Amygdala (tissue), 56 donors: ENCODE measurements around the gene STAT4.
A peak's percentile ranks its signal among the peaks of the same experiment; 100 is the strongest.

Experiments used
- DNase-seq, 56 donors: peaks; one replicate each; lab custom pipeline; 2025; lab: John Stamatoyannopoulos, UW

The STAT4 gene

GRCh38 chr2:191049728-191050639 lies 100.8 kb downstream of the STAT4 start:
- DNase-seq = no peak

DNA sequence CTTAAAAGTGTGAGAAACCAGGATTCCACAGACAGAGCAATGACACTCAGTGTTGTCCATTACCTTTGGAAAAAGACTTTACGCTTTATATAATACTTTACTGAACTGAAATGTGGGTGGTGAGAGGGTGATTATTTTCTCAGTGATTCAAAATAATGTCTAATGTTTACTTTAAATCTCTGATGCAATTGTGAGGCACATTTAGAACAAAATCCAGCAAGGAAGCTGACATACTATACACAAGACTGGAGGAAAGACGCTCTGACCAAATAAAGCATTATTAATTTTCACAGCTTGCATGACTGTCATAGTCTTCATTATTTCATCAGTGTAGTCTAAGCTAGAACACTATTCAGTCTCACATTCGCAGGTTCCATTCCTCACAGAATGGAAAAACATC lies 102.7 kb downstream of the STAT4 start:
- DNase-seq = no peak

- no peak for DNase-seq
Measured at GRCh38 chr2:191045141-191045540, 105.7 kb downstream of the STAT4 start.

DNA sequence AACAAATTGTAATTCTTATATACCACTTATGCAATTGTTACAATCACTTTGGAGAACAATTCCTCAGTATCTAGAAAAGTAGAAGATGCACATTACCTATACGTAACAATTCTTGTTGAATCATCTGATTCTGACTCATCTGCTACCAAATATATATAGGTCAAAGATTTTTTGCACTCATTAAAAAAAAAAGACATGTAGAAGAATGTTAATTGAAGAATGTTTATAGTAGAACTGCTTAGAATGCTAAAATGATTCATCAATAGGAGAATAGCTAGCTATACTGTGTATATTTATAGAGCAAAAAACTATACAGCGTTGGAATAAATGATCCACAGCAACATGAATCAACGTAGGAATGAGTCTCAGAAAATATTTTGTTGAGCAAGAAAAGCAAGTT lies 107.4 kb downstream of the STAT4 start:
- no peak for DNase-seq

DNA sequence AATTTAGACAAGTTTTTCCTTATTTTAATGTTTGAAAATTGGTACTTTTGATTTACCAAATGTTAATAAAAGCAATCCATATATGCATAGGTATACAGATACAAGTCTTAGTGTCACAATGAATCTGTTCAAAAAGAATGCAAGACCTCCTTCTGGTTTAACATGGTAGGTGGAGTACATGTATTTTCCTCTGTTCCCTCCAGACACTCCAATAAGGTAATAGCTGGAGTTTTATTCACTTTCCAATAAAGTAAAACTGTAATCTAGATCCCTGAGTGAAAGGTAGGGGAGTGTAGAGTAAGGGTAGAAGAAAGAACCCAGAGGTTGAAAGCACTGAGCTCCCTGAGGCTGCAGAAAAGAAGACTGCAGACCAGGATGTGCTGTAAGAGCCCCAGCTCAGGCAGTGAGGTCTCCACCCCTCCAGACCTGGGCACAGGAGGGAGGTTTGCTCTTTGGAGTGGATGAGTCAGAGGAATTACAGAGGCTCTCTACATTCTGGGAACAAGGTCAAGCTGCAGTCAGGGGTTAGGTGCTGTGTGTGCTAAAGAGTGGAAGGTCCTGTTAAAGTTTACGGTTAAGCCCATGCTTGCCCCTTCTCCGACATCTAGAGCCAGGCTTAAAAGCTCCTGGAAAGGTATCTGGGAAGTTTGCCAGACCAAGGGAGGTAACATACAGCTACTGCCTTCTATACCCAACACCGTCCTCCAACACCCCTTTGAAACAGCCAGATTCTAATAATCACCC lies 109.2 kb downstream of the STAT4 start:
- no peak for DNase-seq

DNA sequence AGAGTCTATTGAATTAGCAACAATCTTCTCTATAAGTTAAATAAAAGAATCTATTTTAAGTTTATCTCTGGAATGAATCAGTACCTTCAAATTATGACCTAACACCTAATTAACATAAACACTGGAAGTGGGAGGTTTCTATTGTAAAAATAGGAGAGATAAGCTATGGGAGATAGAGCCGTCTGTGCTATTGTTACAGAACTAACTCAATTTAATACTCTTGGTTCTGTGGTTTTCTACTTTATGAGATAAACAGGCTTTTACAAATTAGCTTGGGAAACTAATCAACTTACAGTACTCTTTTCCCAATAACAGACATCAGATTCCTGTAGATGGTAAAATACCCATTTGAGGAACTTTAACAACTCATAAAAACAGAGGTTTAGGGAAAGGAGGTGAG lies 111.2 kb downstream of the STAT4 start:
- DNase-seq = no peak

- no peak for DNase-seq
Measured at GRCh38 chr2:191038741-191039140, 112.1 kb downstream of the STAT4 start.

GRCh38 chr2:191038241-191038725 lies 112.5 kb downstream of the STAT4 start:
- DNase-seq = peak in 1 of 56 donors; percentile 41

GRCh38 chr2:191037351-191037750 lies 113.4 kb downstream of the STAT4 start:
- no peak for DNase-seq

DNA sequence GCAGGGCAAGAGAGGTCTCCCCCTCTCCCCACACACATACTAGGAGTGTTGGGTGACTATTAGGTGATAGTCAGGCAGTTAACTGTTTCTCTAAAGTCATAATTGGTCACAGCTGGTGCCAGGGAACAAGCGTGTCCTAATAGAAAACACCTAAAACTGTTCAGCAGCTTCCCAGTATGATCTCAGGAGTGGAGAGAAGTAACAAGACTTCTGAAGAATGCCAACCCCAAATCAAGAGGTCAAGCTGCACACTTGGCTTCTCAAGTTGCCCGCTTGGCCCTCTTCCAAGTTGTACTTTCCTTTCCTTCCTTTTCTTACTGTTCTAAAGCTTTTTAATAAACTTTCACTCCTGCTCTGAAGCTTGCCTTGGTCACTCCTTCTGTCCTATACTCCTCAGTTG lies 114.4 kb downstream of the STAT4 start:
- DNase-seq = no peak

DNA sequence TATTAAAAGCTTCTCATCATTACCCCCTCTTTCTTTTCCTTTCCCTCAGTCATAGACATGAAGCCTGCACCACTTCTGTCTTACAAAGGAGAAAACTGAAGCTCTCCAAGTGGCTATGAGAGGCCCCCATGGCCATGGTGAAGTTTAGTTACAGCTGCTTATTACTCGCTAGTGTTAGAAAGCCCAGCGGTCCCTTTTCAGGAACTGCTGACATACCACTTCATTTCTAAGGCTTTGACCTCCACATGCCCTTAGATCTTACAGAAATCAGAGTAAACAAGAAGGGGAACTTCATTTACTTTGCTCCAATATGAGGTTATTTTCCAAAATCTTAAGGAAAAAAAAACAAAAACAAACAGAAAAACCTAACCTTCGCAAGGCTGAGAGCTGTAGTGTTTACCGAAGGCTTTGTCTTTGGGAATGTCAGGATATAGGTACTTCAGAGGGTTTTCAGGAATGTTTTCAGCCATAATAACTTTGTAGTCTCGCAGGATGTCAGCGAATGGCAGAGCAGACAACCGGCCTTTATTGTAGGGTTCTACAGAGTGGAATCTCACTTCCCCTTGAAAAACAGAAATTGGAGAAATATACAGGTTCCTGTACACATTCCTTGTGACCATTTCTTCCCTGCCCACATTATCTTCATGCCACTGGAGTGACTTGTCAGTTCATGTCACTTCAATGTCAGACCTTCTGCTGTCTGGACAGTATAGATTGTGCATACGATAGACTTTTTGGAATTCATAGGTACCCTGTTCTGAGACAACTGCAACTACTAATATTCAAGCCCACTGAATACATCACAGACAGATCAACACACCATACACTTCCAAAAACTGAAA lies 118.0 kb downstream of the STAT4 start:
- DNase-seq = no peak

DNA sequence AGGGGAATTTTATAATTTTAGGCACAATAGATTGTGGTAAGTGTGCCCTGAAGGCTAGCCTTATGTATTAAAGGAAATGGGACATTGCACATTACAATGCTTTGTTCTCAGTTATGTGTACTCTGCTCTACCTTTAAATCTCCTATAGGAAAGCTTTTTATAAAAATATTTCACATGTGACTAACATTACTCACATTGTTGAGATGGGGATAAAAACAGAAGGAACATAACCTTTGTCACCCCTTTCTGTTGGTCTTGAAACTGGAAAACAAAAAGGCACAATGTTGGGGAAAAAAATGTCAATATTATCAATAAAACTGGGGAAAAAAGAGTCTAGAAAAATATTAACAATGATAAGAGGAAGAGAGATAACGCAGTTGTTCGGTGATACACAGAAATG lies 119.5 kb downstream of the STAT4 start:
- no peak for DNase-seq

DNA sequence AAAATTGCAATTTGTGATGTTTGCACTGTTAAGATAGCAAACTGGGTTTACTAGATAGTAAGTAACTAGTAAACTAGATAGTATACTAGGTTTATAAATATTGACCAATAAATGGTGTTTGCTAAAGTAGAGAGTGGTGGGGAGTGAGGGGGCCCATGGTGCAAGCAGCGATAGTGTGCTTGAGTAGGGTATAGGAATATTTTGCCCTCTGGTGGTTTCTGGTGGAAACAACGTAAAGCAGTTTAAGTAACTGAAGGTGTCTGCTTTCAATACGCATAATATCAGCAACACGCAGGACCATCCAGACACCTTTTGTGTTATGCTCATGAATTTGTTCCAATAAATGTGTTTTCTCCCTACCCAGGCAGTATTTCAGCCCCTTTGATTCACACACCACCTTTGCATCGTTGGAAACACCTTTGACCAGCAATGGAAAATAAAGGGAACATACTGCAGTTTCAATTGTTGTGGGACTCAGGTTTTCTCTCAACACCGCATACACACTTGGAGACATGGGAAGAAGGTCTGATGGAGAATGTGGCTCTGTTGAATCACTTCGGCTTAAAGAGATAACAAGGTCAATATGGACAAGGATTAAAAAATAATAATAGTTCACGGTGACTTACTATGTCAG lies 120.2 kb downstream of the STAT4 start:
- peak in 1 of 56 donors; percentile 22 for DNase-seq

DNA sequence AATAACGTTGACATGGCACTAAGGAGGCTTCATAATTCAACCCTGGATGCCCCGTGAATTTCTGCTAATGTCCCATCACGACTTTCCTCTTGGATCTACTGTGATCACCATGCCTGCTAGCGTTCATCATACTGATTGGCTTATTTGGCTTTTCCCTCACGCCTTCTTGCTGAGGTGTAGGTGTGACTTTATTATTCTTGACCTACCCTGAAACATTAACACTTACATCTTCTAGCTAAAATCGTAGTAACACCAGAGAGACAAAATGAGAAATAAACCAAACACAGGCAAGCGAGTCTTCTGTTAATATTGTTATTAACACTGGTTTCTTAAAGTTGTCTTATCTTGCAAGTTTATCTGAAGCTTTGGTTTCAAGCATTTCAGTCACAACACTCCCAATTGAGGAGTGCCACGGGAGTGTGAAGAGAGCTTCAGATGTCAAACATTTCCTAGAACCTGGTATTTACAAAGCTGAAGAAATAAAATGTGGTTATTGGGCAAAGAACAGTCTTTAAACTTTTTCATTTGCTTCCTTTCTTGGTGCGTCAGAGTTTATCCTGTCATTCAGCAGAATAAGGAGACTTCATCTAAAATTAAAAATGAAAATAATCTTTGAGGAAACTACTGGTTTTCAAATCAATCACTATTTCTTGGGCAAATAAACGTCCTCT lies 121.4 kb downstream of the STAT4 start:
- DNase-seq = no peak

- no peak for DNase-seq
Measured at GRCh38 chr2:191026377-191026776, 124.4 kb downstream of the STAT4 start.

GRCh38 chr2:191025135-191025534 lies 125.7 kb downstream of the STAT4 start:
- no peak for DNase-seq

DNA sequence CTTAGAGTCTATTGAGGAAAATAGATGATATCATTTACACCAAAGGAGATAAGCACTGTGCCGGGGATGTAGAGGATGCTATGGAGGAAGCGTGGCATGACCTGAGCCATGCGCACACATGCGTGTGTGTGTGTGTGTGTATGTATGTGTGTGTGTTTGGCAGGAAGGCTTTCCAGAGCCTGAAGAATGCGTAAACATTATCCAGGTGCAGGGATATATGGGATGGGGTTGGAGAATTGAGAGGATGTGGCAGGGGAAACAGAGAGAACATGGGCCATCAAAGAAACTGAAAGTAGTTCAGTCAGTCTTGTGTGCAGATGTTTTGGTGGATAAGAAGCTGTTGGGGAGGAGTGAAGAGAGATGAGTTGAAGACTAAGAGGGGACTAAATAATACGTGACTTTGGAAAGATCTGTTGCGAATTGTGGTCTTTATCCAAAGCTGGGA lies 127.5 kb downstream of the STAT4 start:
- no peak for DNase-seq

- peak in 5 of 56 donors; percentile 43 to 60 (median 48) for DNase-seq
Measured at GRCh38 chr2:191020742-191021381, 129.9 kb downstream of the STAT4 start.

DNA sequence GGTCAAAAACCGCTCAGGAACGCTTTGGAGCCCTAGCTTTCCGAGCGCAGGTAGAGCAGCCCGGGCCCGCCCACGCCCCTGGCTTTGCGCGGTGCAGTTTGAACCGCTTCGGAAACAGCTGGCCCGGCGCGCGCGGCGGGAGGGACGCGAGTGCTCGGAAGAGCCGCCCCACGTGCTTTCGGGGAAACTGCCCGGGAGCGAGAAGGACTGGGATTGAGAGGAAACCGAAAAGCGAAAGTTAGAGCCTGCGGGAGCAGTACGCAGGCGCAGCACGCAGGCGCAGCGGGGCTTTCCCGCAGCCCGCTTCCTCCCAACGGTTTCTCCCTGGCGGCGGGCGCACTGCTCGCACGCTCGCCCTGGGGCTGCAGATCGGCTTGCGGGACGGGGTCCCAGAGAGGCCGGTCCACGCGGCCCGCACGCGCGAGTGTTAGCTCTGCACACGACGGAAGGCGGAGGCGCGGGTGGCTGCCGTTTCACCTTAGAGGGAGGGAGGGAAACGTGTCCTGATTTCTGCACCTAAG lies 130.5 kb downstream of the STAT4 start:
- DNase-seq = peak; percentile 50 to 96 (median 89)
